ELR (cell line): ENCODE results near the gene TMEM178A.
"Not testable (repeated sequence)": the region's sequence is repeated elsewhere in the genome, so short reads cannot be mapped to it uniquely, and the experiment has no call there.

Source experiments
- DNase-seq: peaks from one replicate; pipeline ENCODE4 v3.0.0-alpha.2; 2015; ENCODE audit warnings: low read depth

Gene TMEM178A

DNA sequence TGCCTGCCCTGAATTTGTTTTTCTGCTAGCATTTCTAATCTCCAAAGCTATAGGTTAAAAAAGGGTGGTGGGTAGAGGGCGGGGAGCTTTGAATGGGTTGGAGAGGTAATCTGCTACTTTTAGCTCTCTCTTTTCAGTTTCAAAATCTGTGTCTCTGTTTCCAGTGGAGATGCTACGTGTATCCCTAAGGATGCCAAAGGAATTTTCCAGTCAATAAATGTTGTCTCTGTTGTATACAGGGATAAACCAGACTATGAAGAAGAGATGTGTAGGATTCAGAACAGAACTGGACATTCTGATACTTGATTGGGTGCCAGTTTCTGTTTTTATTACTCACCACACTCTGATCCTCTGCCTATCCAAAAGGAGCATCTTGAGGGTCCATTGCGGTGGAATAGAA, 50.1 kb downstream of the TMEM178A start:
- DNase-seq: no peak

DNA sequence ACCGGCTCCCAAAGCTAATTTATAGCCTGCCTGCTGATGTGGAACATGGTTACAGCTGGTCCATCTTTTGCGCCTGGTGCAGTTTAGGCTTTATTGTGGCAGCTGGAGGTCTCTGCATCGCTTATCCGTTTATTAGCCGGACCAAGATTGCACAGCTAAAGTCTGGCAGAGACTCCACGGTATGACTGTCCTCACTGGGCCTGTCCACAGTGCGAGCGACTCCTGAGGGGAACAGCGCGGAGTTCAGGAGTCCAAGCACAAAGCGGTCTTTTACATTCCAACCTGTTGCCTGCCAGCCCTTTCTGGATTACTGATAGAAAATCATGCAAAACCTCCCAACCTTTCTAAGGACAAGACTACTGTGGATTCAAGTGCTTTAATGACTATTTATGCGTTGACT, 51.4 kb downstream of the TMEM178A start:
- DNase-seq: no peak

GRCh38 chr2:39718483-39718882, 52.8 kb downstream of the TMEM178A start:
- no peak for DNase-seq

DNA sequence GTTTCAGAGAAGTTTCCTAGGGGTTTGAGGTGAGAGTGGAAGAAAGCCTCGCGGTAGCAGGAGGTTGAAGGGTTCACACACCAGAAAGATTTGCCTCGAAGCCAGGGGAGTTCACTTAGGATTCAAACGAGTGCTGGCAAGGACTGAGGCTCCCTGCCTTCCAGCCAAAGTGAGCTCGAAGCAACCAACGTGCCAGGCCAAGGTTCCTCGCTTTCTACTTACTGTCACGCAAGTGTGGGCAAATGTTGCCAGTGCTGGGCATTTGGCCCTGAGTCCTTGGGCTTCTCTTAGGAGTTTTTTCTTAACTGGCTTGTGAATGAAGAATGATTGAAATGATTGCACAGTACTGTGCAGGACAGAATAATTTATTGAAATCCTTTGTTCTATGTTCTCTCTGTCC, 53.6 kb downstream of the TMEM178A start:
- DNase-seq: no peak

- DNase-seq: no peak
Observed at GRCh38 chr2:39720970-39721369, 55.3 kb downstream of the TMEM178A start.

- DNase-seq: no peak
Observed at GRCh38 chr2:39723497-39723896, 57.8 kb downstream of the TMEM178A start.

DNA sequence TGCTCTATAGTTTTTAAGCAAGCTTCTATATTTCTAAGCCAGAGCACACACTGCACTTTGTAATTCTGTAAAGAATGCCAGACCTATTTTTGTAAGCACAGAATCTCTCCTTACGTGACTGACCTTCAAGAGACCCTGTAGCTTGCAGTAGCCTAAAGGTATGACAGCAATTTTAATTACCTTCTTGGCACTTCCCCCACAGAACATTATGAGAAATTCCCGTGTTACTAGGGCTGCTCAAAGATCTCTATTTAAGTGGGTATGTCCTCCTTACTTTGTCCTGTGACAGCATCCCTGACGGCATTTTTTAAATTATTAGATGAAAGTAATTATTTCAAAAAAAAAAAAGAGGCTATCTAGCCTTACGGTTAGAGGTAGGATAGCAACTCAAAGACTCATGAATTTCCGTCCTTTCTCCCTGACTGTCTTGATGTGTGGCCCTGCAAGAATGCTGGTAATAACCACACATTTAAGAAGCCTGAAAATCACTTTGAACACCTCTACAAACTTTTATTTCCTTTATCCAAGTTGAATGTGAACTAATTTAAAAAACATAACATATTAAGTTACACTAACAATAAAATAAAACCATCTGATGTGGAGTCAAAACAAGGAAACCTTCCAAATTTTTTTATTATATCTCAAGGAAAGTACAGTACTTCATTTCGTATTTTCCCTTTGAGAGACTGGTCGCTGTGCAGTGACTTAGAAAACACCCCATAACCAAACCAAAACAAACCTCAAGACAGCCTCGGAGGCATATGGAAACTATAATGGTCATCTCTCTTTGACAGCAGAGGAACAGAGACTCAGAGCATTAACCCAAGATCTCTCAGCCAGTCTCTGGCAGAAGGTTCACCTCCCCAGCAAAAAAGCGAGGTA, 58.5 kb downstream of the TMEM178A start:
- DNase-seq: no peak

- no peak for DNase-seq
Observed at GRCh38 chr2:39724828-39725144, 59.1 kb downstream of the TMEM178A start.

GRCh38 chr2:39725401-39725800, 59.7 kb downstream of the TMEM178A start:
- DNase-seq: peak; percentile 65

GRCh38 chr2:39728085-39728484, 62.4 kb downstream of the TMEM178A start:
- DNase-seq: not testable (repeated sequence)

DNA sequence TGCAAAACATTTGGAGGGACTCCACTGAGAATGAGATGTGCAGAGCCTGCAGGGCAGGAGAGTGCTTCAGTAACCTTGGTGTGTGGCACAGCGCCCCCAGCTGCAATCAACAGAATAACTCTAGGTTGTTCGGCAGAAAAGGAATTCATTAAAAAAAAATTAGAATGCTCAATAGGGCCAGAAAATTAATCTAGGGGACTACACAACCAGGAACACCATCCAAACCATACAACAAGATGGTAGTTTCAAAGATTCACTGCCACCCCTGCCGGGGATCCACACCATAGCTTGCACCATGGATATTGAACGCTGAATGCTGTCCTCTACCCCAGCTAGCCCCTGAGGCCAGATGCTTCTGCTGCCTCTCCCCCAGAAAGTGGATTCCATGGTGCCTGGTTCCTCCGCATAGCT, 63.2 kb downstream of the TMEM178A start:
- peak; percentile 67 for DNase-seq

DNA sequence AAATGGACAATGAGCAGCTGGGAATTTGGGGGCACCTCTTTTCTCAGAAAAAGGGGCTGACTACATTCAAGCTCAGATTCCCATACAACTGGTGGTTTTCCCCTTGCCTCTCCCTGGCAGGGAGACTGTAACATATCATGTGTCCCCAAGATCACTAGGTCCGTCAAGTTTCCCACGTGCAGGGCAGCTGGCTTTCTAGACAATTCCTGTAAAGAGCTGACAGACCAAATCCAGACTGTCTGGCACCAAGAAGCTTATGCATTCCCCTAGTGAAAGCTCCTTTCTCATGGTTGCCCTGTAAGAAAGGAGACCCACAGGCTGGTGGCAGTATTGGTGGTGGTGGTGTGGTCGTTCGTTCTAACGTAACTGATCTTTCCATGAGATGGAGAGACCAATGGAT, 64.6 kb downstream of the TMEM178A start:
- DNase-seq: no peak

GRCh38 chr2:39730685-39731302, 65.1 kb downstream of the TMEM178A start:
- DNase-seq: peak; percentile 65

DNA sequence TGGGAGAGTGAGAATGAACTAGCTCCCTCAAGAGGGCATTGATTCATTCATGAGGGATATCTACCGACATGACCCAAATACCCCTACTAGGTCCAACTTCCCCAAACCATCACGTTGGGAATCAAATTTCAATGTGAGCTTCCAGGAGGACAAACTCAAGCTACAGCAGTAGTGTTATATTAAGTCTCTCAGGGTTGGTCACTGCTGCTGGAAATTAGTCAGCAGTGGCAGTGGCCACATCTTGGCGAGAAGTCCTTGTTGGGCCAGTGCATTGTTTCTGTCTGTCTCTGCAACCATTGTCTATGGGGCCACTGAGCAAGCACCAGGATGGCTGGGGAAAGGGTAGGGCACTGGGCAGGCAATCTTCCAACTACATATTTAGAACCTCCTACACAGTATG, 65.8 kb downstream of the TMEM178A start:
- DNase-seq: no peak

GRCh38 chr2:39732482-39732881, 66.8 kb downstream of the TMEM178A start:
- DNase-seq: no peak

DNA sequence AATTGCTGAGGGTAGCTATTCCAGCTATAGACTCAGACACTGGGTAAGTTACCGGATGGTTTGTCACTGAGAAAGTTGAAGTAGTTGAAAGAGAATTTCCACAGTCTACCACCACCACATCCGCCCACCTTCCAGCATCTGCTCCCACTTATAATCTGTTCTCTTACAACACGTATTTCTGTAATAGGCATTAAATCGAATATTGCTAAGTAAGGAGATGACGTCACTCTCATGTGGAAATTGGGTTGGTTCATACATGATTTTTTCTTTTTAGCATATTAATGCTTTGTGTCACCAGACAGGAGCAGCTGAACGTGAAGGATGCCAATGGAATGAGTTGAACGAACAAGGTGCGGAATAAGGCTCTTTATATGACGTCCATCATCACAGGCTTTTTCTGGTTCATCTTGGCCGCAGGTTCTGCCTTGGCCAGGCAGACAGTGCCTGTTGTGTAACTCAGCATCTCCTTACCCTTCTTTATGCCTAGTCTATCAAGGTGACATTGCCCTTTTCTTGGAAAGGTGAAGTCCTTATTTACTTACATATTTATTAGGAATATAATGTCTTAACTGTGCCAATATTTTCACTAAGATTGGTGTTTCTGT, 67.5 kb downstream of the TMEM178A start:
- no peak for DNase-seq

- no peak for DNase-seq
Observed at GRCh38 chr2:39734445-39734844, 68.7 kb downstream of the TMEM178A start.

DNA sequence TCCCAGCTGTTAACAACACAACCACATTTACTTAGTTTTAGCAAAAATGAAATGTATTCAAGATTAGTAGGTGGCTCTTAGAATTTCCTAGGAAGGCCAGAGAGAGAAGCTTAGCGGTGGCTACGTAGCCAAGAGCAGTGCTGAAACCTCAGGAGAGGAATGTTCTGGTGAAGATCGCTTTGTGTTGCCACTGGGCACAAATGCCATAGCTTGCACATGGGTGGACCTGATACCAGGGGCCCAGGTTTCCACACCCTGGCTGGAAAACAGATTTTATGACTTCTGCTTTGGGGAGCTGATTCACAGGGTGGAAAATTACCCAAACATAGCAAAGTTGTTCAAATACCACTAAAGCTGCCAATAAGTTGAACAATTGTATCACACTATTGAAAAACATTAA, 69.9 kb downstream of the TMEM178A start:
- DNase-seq: no peak

GRCh38 chr2:39736640-39737039, 70.9 kb downstream of the TMEM178A start:
- DNase-seq: peak; percentile 94

- DNase-seq: peak; percentile 94
Observed at GRCh38 chr2:39737661-39738060, 71.9 kb downstream of the TMEM178A start.

- DNase-seq: no peak
Observed at GRCh38 chr2:39738936-39739335, 73.2 kb downstream of the TMEM178A start.

DNA sequence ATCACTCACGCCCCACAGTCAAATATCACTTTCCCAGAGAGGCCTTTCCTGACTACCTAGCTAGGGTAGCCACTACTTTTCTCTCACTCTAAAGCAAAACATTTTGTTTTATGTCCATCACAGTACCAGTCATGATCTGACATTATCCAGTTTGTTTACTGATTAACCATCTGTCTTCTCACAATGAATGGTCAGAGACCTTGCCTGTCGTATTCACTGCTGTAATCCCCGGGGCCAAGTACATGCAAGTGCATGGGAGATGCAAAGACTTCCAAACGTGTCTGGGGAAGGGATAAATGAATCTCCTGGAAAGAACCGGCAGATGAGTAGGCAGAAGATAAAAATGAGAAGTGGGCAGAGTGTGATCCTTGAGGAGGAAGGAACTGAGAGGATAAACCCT, 73.7 kb downstream of the TMEM178A start:
- DNase-seq: no peak

- DNase-seq: no peak
Observed at GRCh38 chr2:39741871-39742270, 76.2 kb downstream of the TMEM178A start.
